COLO668 (cell line): ENCODE measurements around the gene MAML1.
"Not testable (repeated sequence)": the region's sequence is repeated elsewhere in the genome, so short reads cannot be mapped to it uniquely, and the experiment has no call there.

Source experiments
- DNase-seq: peaks from one replicate; lab custom pipeline; 2025; ENCODE audit not compliant: unreplicated experiment; lab: John Stamatoyannopoulos, UW

Gene MAML1

DNA sequence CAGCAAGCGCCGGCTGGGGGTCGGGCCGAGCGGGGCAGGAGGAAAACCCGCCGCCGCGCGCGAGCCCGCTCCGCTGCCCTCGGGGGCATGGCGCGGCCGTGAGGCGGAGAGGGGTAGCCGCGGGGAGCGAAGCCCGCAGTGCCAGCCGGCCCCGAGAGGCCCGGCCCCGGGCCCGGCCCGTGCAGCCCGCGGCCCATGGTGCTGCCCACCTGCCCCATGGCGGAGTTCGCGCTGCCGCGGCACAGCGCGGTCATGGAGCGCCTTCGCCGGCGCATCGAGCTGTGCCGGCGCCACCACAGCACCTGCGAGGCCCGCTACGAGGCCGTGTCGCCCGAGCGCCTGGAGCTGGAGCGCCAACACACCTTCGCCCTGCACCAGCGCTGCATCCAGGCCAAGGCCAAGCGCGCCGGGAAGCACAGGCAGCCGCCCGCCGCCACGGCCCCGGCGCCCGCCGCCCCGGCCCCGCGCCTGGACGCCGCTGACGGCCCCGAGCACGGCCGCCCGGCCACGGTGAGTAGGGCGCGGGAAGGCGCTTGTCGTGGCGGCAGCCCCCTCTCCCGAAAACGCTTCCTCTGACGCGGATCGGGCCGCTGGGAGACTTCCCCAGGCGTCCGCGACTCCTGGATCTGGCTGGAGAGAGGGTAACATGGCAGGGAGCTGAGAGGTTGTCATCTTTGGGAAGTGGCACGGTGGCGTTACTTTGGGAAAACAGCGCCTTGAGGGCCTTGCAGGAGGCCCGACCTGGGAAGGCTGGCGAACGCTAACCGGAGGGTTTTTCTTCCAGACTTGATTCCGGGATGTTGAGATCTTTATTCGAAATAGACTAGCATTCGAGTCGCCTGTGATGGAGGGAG, 523 bp downstream of the MAML1 start:
- peak; percentile 53 for DNase-seq

DNA sequence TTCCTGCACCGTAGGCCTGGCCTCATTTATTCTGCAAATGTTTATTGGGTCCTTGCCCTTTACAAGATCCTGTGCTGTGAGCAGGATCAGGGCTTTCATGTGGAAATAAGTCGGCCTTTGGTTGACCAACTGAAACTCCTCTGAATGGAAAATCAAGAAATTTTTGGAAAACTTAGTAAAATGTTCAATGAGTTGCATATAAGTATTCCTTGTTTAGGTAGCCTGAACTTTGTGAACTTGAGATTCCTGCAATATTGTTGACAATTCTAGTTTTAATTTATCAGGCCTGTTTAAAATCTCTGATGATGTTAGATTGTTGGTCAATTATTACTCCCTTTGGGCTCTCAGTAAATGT, 1.1 kb downstream of the MAML1 start:
- no peak for DNase-seq

DNA sequence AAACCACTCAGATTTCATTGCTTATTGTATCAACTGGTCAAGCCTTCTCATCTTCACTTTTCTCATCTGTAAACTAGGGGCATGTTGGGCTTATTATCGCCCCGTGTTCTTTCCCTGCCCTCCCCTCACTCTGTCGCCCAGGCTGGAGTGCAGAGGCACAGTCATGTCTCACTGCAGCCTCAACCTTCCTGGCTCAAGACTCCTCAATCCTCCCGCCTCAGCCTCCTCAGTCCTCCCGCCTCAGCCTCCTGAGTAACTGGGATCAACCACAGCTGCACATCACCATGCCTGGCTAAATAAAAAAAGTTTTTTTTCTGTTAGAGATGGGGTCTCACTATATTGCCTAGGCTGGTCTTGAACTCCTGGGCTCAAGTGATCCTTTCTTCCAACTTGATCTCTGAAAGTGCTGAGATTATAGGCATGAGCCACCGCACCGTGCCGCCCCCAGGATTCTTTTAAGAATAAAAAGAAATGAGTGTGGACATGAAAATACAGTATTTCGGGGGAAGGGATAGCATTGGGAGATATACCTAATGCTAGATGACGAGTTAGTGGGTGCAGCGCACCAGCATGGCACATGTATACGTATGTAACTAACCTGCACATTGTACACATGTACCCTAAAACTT, 2.0 kb downstream of the MAML1 start:
- DNase-seq, result no peak

DNA sequence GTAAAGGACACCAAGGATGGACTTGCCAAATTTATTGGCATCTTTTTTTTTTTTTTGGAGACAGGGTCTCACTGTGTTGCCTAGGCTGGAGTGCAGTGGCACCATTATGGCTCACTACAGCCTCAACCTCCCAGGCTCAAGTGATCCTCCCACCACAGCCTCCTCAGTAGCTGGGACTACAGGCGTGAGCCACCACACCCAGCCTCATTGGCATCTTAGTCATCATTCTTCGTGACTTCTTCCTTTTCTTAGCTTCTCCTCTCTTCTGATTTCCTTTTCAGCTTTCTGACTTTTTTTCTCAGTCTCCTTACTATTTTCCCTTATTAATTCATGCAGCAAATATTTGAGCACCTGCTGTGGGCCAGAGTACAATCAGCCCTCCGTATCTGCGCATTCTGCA, 6.1 kb downstream of the MAML1 start:
- no peak for DNase-seq

DNA sequence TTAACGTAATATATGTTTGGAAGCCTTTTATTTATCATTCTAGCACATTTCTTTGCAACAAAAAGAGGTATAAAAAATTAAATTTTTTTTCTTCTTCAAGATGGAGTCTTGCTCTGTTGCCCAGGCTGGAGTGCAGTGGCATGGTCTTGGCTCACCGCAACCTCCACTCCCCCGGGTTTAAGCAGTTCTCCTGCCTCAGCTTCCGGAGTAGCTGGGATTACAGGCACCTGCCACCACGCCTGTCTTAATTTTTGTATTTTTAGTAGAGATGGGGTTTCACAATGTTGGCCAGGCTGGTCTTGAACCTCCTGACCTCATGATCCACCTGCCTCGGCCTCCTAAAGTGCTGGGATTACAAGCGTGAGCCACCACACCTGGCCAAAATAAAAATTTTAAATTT, 11.5 kb downstream of the MAML1 start:
- not testable (repeated sequence) for DNase-seq

DNA sequence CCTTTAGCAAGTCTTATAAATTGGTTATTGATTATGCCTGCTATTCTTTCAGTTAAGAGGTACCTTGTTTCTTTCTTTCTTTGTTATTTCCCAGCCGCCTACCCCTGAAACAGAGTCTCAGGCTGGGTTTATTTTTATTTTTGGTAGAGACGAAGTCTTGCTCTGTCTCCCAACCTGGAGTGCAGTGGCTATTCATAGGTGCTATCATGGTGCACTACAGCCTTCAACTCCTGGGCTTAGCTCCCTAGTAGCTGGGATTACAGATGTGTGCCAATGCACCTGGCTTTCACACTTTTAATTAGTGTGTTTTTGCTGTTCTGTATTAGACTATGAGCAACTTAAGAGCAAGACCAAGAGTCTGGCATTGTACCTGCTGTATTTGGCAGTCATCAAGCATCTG, 14.2 kb downstream of the MAML1 start:
- DNase-seq, result no peak

DNA sequence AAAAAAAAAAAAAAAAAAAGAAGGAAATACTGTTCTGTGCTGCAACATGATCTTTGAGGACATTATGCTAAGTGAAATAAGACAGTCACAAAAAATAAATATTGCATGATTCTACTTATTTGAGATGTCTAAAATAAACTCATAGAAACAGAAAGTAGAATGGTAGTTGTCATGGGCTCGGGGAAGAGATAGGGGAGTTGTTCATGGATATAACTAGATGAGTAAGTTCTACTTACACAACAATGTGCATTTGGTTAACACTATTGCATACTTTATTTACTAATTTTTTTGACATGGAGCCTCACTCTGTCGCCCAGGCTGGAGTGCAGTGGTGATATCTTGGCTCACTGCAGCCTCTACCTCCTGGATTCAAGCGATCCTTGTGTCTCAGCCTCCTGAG, 15.2 kb downstream of the MAML1 start:
- DNase-seq, result no peak

DNA sequence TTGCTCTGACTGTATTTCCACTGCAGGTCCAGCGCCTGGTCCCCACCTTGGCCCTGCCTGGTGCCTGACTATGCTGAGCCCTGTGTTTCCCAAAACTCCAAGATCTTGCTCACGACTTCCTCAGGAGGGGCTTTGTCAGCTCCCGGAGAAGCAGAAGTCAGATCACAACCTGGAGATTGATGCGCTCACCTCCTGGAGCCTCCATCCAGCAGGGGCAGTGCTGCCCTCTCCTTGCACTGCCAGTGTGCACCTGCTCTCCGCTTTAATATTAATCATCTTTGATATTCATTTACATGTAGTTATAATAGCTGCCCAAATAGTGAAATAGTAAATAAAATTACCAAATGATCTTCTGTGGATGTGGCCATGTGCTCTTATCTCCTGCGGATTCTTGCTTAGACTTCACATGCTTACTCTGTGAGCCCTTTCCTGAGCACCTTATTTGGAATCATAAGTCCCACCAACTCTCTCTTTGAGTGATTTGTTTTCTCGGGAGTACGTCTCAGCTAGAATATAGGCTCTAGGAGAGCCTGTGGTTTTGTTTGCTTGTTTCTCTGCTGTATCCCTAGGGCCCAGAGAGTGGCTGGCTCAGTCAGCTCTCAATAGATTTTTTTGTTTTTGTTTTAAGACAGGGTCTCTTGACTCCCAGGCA, 17.4 kb downstream of the MAML1 start:
- DNase-seq, result no peak

DNA sequence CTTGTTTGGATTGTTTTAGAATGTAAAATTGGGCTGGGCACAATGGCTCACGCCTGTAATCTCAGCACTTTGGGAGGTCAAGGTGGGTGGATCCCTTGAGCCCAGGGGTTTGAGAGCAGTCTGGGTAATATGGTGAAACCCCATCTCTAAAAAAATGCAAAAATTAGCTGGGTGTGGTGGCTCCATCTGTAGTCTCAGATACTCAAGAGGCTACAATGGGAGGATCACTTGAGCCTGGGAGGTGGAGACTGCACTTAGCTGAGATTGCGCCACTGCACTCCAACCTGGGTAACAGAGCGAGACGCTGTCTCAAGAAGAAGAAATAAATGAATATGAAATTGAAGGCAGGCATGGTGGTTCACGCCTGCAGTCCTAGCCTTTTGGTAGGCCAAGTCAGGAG, 21.3 kb downstream of the MAML1 start:
- no peak for DNase-seq

DNA sequence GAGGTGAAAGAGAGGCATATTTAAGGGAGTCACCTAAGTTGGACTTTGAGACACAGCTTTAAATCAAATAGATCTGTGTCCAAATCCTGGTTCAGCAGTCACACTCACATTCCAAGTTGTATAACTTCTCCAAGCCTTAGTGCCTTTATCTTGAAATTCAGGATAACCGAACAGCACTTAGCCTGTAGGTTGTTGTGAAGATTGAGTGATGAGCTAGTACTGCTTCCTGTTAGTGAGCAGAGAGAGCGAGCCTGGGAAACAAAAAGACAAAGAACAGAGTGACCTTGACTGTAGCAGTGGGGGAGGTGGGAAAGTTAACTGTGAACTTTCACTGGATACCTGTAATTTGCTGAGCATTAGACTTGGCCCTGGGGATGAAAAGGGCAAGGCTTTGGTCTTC, 22.4 kb downstream of the MAML1 start:
- DNase-seq, result no peak

DNA sequence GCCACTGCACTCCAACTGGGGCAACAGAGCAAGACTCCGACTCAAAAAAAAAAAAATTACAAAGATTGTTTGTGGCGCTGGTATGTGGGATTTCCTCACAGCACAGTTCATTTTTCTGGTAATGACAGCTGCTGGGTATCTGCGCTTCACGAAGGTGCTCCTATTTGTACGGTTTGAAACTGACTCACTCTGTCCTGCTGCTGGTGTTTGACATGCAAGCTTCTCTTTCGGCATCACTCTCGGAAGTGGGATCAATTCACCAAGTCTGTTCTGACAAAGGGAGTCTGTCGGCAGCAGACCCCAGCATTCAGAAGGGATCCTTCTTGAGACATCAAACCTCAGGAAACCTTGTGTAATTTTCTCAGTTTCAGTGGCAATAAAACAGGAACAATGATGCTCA, 26.3 kb downstream of the MAML1 start:
- no peak for DNase-seq

DNA sequence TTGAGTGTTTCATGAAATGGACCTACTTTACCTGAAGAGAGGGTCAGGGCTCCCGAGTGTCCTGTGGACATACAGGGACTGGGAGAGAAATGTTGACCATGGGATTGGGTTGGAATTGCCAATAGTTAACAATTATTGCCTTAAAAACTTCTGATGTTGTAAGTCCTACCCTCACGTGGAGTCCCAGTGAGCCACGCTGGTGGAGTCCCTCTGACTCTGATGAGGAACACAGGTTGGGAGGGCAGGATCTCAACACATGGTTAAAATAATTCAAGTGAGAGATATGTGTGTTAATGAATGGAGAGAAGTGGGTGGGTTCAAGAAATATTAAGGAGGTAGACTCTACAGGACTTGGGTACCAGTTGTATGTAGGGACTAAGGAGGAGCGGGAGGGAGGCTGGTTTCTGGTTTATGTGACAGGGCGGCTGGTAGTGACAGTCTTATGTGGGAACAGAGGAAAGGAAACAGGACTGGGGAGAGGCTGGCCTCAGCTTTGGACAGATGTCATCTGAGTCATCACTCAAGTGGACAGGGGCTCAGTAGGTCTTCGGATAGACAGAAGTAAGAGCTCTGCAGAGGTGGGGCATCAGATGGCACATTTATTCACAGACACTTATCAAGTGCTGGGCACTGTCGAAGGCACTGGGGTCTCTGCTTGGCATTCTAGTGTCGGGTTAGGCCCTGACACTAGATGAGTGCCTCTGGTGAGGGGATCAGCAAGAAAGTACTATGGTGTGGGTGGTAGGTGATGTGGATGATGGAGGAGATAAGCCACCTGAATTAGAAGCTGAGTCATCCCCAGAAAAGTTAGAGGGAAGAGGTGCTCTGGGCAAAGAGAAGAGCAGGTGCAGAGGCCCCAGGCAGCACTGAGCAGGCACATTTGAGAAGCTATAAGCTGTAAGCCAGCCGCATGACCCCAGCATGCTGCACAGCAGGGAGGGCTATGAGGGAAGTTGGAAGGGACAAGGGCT, 27.2 kb downstream of the MAML1 start:
- DNase-seq, result peak; percentile 56

DNA sequence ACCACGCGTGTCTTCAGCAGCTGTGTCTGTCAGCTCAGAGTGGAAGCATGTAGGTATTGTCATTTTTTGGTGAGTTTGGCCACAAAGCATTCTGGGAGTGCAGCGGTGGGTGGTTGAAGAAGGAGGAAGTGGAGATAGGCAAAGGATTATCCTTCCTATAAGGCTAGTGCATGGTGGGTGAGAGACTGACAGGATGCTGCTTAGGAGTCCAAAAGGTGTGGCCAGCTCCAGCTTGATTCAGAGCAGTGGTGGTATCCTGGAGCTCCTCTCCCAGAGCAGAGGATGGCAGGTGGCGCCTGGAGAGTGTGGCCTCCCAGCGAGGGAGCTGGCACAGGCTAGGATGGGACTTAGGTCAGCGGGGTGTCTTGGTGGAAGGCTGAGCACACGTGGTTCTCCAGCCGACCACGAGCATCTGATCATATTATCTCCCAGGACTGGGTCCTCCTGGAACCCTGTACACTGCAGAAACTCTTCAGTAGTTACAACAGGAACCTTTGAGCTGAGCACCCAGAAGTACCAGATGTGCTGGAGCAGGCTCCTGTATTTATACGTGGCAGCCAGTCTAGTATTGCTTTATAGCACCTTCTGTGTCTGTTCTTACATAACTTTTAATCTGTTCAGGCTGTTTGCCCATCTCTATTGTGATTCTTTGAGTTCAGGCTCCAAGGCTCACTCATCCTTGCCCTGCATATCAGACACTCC, 29.6 kb downstream of the MAML1 start:
- DNase-seq, result peak; percentile 41

DNA sequence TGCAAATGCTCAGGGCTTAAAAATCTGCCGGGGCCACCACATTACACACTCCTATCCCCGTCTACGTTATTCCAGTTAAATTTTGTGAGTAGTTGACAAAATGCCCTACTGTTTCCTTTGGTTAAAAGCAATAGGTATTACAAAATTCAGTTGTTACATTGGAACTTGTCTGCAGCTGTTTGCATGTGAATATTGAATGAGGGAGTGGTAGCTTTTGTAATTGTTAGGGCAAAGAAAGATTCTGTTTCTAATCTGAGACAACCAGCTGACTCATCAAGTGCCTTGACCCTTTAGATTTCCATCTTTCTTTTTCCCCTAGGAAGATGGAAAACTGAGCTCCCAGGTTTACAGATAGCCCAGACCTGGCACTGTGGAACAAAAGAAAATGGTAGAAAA, 30.2 kb downstream of the MAML1 start:
- no peak for DNase-seq

DNA sequence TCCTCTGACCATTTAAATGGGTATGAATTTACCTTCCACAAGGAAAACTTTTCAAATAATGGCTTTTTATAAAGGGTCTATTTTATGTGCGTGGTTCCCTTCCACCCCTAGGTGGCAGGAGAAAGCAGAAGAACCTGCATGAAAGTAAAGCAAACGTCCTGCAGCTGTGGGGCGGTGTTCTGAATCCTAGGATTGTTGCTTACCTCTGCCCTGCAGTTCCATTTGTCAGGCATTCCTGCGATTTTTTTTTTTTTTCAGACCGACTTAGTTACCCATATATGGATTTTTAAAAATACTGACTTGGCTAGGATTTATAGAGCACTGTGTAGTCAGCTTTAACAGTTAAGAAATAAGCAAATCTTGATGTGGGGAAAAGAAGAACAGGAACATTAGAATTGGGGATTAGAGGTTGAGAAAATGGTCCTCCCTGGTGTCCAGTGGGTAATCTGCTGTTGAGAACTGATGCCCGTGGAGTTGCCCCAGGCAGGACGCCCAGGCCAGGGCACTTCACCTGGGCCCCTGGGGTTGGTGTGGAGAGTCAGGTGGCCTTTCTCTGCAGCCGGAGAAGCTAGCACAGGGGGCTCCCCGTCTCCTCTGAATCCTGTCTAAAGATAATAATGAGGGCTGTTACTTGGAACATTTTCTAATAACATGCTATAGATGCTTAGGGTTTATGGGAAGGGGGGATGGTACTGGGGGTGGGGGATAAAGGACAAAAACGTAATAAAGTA, 30.8 kb downstream of the MAML1 start:
- DNase-seq, result peak; percentile 43

DNA sequence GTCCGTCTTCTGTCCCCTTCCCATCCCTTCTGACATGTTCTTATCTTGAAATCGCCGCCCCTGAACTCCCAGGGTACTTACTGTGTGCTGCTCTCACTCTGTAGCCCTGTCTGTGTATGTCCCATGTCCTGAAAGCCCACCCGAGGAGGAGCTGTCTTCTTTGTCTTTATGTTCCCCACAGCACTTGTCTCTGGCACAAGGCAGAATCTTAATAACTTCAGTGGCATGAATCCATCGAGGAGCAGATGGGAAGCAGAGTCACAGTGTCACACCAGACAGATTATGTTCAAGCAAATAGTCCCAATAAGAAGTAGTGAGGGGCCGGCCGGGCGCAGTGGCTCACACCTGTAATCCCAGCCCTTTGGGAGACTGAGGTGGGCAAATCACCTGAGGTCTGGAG, 31.4 kb downstream of the MAML1 start:
- DNase-seq, result no peak

DNA sequence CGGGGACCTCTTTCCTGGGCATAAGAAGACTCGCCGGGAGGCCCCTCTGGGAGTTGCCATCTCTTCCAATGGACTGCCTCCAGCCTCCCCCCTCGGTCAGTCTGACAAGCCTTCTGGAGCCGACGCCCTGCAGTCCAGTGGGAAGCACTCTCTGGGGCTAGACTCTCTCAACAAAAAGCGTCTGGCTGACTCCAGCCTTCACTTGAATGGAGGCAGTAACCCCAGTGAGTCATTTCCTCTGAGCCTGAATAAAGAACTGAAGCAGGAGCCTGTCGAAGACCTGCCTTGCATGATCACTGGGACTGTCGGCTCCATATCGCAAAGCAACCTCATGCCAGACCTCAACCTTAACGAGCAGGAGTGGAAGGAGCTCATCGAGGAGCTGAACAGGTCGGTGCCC, 32.8 kb downstream of the MAML1 start:
- DNase-seq, result peak; percentile 1

DNA sequence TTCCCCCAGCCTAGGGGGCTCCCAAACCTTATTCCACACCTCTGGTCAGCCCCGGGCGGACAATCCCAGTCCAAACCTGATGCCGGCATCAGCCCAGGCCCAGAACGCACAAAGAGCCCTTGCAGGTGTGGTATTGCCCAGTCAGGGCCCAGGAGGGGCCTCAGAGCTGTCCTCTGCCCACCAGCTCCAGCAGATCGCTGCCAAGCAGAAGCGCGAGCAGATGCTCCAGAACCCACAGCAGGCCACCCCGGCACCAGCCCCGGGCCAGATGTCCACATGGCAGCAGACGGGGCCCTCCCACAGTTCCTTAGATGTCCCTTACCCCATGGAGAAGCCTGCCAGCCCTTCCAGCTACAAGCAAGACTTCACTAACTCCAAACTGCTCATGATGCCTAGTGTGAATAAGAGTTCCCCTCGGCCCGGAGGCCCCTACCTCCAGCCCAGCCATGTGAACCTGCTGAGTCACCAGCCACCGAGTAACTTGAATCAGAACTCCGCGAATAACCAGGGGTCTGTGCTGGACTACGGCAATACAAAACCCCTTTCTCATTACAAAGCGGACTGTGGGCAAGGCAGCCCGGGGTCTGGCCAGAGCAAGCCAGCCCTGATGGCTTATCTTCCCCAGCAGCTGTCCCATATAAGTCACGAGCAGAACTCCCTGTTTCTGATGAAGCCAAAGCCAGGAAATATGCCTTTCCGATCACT, 33.6 kb downstream of the MAML1 start:
- DNase-seq, result no peak

DNA sequence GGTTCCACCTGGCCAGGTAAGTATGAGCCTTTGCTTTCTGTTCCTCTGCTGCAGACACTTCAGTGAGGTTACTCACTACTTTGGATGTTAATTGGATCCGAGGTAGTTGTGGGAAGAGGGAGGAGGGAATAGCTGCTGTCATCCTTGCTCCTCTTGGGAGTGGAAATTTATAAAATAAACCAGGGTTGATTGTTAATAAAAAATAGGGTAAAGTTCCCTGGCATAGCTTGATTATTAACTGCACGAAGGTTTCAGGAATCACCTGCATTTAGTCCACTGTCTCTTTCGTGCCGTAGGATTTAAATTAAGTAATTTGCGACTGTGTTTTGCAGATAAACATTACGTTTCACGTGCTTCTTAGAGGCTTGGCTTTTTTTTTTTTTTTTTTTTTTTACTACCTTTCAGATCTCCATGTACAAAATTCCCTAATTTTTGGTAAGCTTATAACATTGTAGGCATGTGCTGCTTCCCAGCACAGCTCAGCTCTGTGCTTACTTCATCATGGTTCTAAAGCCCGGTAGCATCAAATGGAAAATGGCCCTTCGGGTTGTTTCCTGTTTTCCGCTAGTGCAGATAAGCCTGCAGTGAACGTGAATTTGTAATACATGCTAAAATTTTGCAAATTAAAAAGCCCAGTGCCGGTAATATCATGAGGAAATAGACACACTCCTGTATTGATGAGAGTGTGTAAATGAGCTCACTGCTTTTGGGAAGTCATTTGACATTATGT, 34.3 kb downstream of the MAML1 start:
- no peak for DNase-seq
